SK-N-DZ (cell line): ENCODE data around the gene VPS45.
"Not testable (repeated sequence)": the region's sequence is repeated elsewhere in the genome, so short reads cannot be mapped to it uniquely, and the experiment has no call there.

Experiments
- DNase-seq: peaks from one replicate; pipeline ENCODE4 v3.0.0-alpha.2; 2015; ENCODE audit warnings: low spot score

VPS45 gene

GRCh38 chr1:150132372-150132771 lies 64.8 kb downstream of the VPS45 start:
- DNase-seq: no peak

- DNase-seq: no peak
Measured at GRCh38 chr1:150134537-150134936, 67.0 kb downstream of the VPS45 start.

GRCh38 chr1:150135400-150135799 lies 67.8 kb downstream of the VPS45 start:
- not testable (repeated sequence) for DNase-seq

GRCh38 chr1:150138044-150138443 lies 70.5 kb downstream of the VPS45 start:
- DNase-seq: no peak

GRCh38 chr1:150141452-150141851 lies 73.9 kb downstream of the VPS45 start:
- DNase-seq: no peak

GRCh38 chr1:150142083-150142482 lies 74.5 kb downstream of the VPS45 start:
- DNase-seq: no peak

- no peak for DNase-seq
Measured at GRCh38 chr1:150144606-150145005, 77.0 kb downstream of the VPS45 start.

GRCh38 chr1:150146016-150146415 lies 78.4 kb downstream of the VPS45 start:
- not testable (repeated sequence) for DNase-seq

- no peak for DNase-seq
Measured at GRCh38 chr1:150146849-150147542, 79.4 kb downstream of the VPS45 start.

GRCh38 chr1:150148837-150149270 lies 81.3 kb downstream of the VPS45 start:
- DNase-seq: peak; percentile 42

GRCh38 chr1:150149271-150150132 lies 81.9 kb downstream of the VPS45 start, which contains the start of gene PLEKHO1:
TSS of gene PLEKHO1 (plus strand) at chr1:150149916. CDS start at chr1:150150258, 342 bp downstream.
- DNase-seq: peak; percentile 66

GRCh38 chr1:150150133-150151021 lies 82.8 kb downstream of the VPS45 start:
- DNase-seq: no peak

GRCh38 chr1:150151291-150152181 lies 84.0 kb downstream of the VPS45 start:
- no peak for DNase-seq

- DNase-seq: no peak
Measured at GRCh38 chr1:150152182-150152536, 84.6 kb downstream of the VPS45 start.

GRCh38 chr1:150152772-150153456 lies 85.3 kb downstream of the VPS45 start:
- DNase-seq: no peak

GRCh38 chr1:150154143-150154542 lies 86.6 kb downstream of the VPS45 start:
- DNase-seq: no peak

GRCh38 chr1:150155413-150156071 lies 88.0 kb downstream of the VPS45 start:
- no peak for DNase-seq

- DNase-seq: no peak
Measured at GRCh38 chr1:150156868-150157603, 89.5 kb downstream of the VPS45 start.

- no peak for DNase-seq
Measured at GRCh38 chr1:150159550-150159949, 92.0 kb downstream of the VPS45 start.
